ELF-1 (cell line): Measurements from ENCODE around the gene AHRR.

Source experiments
- DNase-seq: peaks from one replicate; pipeline ENCODE4 v3.0.0-alpha.2; 2016; ENCODE audit warnings: low read depth, low spot score

Gene AHRR

GRCh38 chr5:428754-429452, 107.4 kb downstream of the AHRR start:
- no peak for DNase-seq

GRCh38 chr5:429453-430188, 108.1 kb downstream of the AHRR start:
- no peak for DNase-seq

- no peak for DNase-seq
Measured at GRCh38 chr5:430214-430925, 108.9 kb downstream of the AHRR start.

GRCh38 chr5:431001-431710, 109.6 kb downstream of the AHRR start:
- peak; percentile 76 for DNase-seq

GRCh38 chr5:431711-432050, 110.2 kb downstream of the AHRR start:
- no peak for DNase-seq

GRCh38 chr5:432201-432927, 110.8 kb downstream of the AHRR start:
- no peak for DNase-seq

- DNase-seq = no peak
Measured at GRCh38 chr5:432928-433791, 111.6 kb downstream of the AHRR start.

- DNase-seq = no peak
Measured at GRCh38 chr5:433836-434235, 112.3 kb downstream of the AHRR start.

GRCh38 chr5:434443-435146, 113.1 kb downstream of the AHRR start:
- DNase-seq = no peak

- DNase-seq = no peak
Measured at GRCh38 chr5:435156-435790, 113.8 kb downstream of the AHRR start.

- no peak for DNase-seq
Measured at GRCh38 chr5:435961-436640, 114.6 kb downstream of the AHRR start.

- no peak for DNase-seq
Measured at GRCh38 chr5:436641-436975, 115.1 kb downstream of the AHRR start.

GRCh38 chr5:437281-437771, 115.8 kb downstream of the AHRR start:
- DNase-seq = peak; percentile 33

- no peak for DNase-seq
Measured at GRCh38 chr5:438481-438981, 117.0 kb downstream of the AHRR start.

- DNase-seq = no peak
Measured at GRCh38 chr5:439181-439580, 117.7 kb downstream of the AHRR start.

GRCh38 chr5:439636-440035, 118.1 kb downstream of the AHRR start:
- DNase-seq = no peak

- DNase-seq = no peak
Measured at GRCh38 chr5:440401-441201, 119.1 kb downstream of the AHRR start.

- no peak for DNase-seq
Measured at GRCh38 chr5:441996-442334, 120.5 kb downstream of the AHRR start.
